CD4-positive, alpha-beta memory T cell (primary cell): ENCODE measurements around the gene SRBD1. TPM values are rescaled to one million over a fixed set of nuclear protein-coding genes. Genes with fewer than 3 reads are reported as not detected.

Experiments used
- CTCF ChIA-PET: fragments of 350-600 bp; sonication (Branson Sonifier 250); formaldehyde crosslinking; loops from one replicate; lab custom pipeline; 2021; ENCODE audit warnings: inconsistent platforms; ENCODE audit not compliant: partially characterized antibody; lab: Charles Lee
- POLR2A ChIA-PET: fragments of 350-600 bp; sonication (Branson Sonifier 250); formaldehyde crosslinking; loops from one replicate; lab custom pipeline; 2021; ENCODE audit not compliant: partially characterized antibody; lab: Charles Lee
- DNase-seq, 5 donors: peaks; one replicate each; pipeline versions ENCODE4 v3.0.0 to v3.0.0-alpha.2; 2020 to 2022; ENCODE audit warnings: mixed read lengths in 1 of 5
- H3K27ac ChIP-seq: one replicate; pipeline ENCODE4 v1.7.0; 2013; ENCODE audit warnings: low read depth, low read length
- H3K27me3 ChIP-seq: 2 replicates; pipeline ENCODE4 v1.7.0; 2013; ENCODE audit warnings: mild to moderate bottlenecking, low read length, moderate library complexity; ENCODE audit not compliant: insufficient read depth
- H3K36me3 ChIP-seq: 2 replicates; pipeline ENCODE4 v1.7.0; 2013; ENCODE audit warnings: mild to moderate bottlenecking, low read length, moderate library complexity; ENCODE audit not compliant: insufficient read depth
- H3K4me1 ChIP-seq: 2 replicates; pipeline ENCODE4 v1.7.0; 2013; ENCODE audit warnings: mild to moderate bottlenecking, low read length, moderate library complexity; ENCODE audit not compliant: insufficient read depth
- H3K4me3 ChIP-seq, 2 donors: one replicate each; pipeline ENCODE4 v1.7.0; 2013; ENCODE audit warnings: low read length in 2 of 2, mild to moderate bottlenecking in 1 of 2
- H3K9me3 ChIP-seq, 2 donors: one replicate each; pipeline ENCODE4 v1.7.0; 2013; ENCODE audit warnings: low read length in 2 of 2, control low read depth in 1 of 2; ENCODE audit not compliant: control insufficient read depth in 1 of 2
- H3K27ac Mint-ChIP-seq, 7 donors: one replicate each; pipeline ENCODE4 v1.8.0; 2020 to 2021; ENCODE audit warnings: mixed read lengths in 7 of 7, mild to moderate bottlenecking in 6 of 7, inconsistent platforms in 3 of 7, moderate library complexity in 3 of 7
- H3K27me3 Mint-ChIP-seq, 2 donors: one replicate each; pipeline ENCODE4 v1.8.0; 2020 to 2021; ENCODE audit warnings: mixed read lengths in 2 of 2
- H3K36me3 Mint-ChIP-seq, 2 donors: one replicate each; pipeline ENCODE4 v1.8.0; 2020 to 2021; ENCODE audit warnings: mixed read lengths in 2 of 2, inconsistent platforms in 1 of 2, mild to moderate bottlenecking in 1 of 2
- H3K4me1 Mint-ChIP-seq, 4 donors: one replicate each; pipeline ENCODE4 v1.8.0; 2020 to 2021; ENCODE audit warnings: mixed read lengths in 4 of 4, mild to moderate bottlenecking in 1 of 4
- H3K4me3 Mint-ChIP-seq, 8 donors: one replicate each; pipeline ENCODE4 v1.8.0; 2020 to 2021; ENCODE audit warnings: mixed read lengths in 8 of 8, mild to moderate bottlenecking in 7 of 8, moderate library complexity in 6 of 8, inconsistent platforms in 3 of 8
- H3K9me3 Mint-ChIP-seq, 8 donors: one replicate each; pipeline ENCODE4 v1.8.0; 2020 to 2021; ENCODE audit warnings: mixed read lengths in 8 of 8, mild to moderate bottlenecking in 5 of 8, inconsistent platforms in 3 of 8, moderate library complexity in 1 of 8
- intact Hi-C: fragments of 100-400 bp; cut with micrococcal nuclease; formaldehyde crosslinking; loops from one replicate; pipeline ENCODE4 v1.15.1; 2023
- polyA plus RNA-seq, 2 donors: library from polyadenylated mRNA; unstranded; fragments of 300-500 nt; fragmentation: Illumina TruSeq; gene quantifications; one replicate each; pipeline ENCODE4 v1.2.3, GENCODE V29; 2021
- total RNA-seq, 2 experiments: library from RNA; stranded (reverse); gene quantifications; one replicate each; pipeline ENCODE4 v1.2.3, GENCODE V29; 2021

SRBD1 gene
- total and polyA plus RNA-seq, 4 experiments from 2014 or later, result 10.0 to 23.7 (median 17.3) TPM

DNA sequence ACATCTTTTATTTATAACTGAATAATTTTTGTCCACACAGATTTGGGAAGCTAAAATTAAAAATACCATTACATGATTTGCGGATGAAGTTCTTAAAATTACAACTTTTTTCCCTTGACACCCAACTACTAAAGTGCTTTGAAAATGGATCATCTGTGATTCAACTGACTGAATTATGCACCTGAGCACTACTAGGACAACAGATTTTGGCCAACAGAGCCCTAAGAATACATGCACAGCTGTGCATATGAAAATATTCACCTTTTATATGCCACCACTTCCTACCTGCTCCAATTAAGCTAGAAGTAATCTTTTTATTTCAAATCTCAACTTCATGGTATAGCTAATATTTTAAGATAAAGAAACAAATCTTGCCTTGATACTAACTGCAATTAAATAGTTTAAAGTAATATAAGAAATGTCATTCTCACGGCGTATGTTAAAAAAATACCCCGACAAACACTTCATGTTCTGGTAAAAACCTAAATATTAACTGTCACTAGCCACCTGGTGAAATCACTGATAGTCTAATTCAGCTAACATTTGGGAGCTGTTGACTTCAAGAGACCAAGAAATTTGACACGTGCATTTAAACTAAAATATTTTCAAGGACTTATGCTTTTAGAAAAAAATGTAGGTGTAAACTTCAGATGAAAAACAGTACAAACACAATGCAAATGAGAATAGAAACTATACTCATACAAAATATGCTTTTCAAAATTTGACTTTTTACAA is 153.7 kb downstream of the SRBD1 start:
- H3K27me3 ChIP-seq, result no peaks in the 10 kb centered on the region
- Mint-ChIP-seq H3K36me3 (peaks cover 13 to 26% of the 10 kb centered on the region in 2 donors), H3K27ac (no peak overlapping the region), H3K4me1 (no peaks in the 10 kb centered on the region), H3K4me3 (no peak overlapping the region), H3K9me3 (no peaks in the 10 kb centered on the region), H3K27me3 (no peaks in the 10 kb centered on the region)
- intact Hi-C loops, result no loop called here
- no peaks in the 10 kb centered on the region for H3K4me1 ChIP-seq
- no peak for DNase-seq
- H3K36me3 ChIP-seq, result no peaks in the 10 kb centered on the region
- no peak overlapping the region for H3K4me3 ChIP-seq
- no peak overlapping the region for H3K27ac ChIP-seq
- POLR2A ChIA-PET, result no interaction called here
- CTCF ChIA-PET, result no interaction called here
- no peaks in the 10 kb centered on the region for H3K9me3 ChIP-seq

DNA sequence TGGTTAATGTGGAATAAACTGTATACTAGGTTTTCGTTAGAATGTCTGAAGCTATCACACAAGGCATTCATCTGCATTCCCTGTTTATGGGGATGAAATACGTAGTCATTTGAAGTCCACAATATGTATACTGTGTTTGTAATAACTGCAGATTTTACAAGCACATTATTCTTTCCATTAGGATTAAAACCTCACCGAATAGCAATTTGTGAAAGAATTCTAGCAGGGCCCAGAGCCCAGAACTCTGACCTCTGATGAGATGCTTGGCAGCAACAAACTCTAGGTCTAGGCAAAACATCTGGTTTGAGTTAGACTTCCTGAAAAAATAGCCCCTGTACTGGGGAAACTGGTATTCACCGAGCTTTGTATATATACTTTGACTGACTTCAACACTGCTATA is 158.2 kb downstream of the SRBD1 start:
- Mint-ChIP-seq H3K27me3 (no peaks in the 10 kb centered on the region), H3K4me3 (no peak overlapping the region), H3K27ac (no peak overlapping the region), H3K36me3 (peaks cover 2 to 7% of the 10 kb centered on the region in 2 donors), H3K9me3 (no peaks in the 10 kb centered on the region), H3K4me1 (no peaks in the 10 kb centered on the region)
- Histone ChIP-seq H3K4me1 (no peaks in the 10 kb centered on the region), H3K27me3 (no peaks in the 10 kb centered on the region), H3K9me3 (no peaks in the 10 kb centered on the region), H3K36me3 (no peaks in the 10 kb centered on the region), H3K27ac (no peak overlapping the region), H3K4me3 (no peak overlapping the region)
- DNase-seq, result no peak
- POLR2A ChIA-PET, result no interaction called here
- intact Hi-C loops, result no loop called here
- CTCF ChIA-PET, result no interaction called here

DNA sequence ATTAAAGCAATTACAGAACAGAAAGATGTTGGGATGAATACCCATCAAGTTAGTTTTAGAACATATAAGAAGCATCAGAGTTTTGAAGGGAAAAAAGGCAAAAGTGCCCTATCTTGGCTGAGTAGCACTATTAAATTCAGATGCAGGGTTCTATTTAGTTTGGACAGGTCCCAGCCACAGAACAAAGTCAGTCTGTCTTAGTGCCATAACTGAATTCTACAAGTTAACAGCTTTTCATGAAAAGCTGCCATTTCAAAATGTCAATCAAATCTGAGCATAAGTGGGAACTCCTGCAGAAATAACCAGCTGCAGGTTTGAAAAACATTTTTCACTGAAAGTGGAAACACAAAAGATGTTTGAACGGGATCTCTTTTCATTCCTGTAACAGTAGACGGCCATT is 160.4 kb downstream of the SRBD1 start:
- Mint-ChIP-seq H3K27ac (no peak overlapping the region), H3K9me3 (no peaks in the 10 kb centered on the region), H3K27me3 (no peaks in the 10 kb centered on the region), H3K4me1 (no peaks in the 10 kb centered on the region), H3K36me3 (peaks cover 0 to 10% of the 10 kb centered on the region in 2 donors), H3K4me3 (no peak overlapping the region)
- H3K27ac ChIP-seq, result no peak overlapping the region
- intact Hi-C loops, result no loop called here
- H3K4me3 ChIP-seq, result no peak overlapping the region
- H3K4me1 ChIP-seq, result no peaks in the 10 kb centered on the region
- ChIA-PET POLR2A (no interaction called here), CTCF (no interaction called here)
- no peak for DNase-seq
- no peaks in the 10 kb centered on the region for H3K36me3 ChIP-seq
- no peaks in the 10 kb centered on the region for H3K27me3 ChIP-seq
- H3K9me3 ChIP-seq, result no peaks in the 10 kb centered on the region

DNA sequence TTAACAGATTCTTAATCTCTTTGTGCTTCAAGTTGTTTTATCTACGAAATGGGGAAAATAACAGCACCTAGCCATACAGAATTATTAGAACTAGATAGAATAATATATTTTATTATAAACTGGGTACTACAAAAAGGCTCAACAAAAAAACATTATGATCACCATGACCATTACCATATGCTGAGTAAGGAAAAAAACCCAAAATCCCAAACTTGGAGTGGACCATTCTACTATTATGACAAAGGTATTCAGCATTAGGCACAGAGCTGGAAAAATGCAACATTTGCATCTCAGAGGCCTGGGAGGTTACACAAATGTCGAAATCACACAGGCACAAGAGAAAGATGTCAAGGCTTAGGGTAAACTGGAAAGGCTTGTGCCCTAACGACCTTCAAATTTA is 162.8 kb downstream of the SRBD1 start:
- no peak for DNase-seq
- intact Hi-C loops, result no loop called here
- H3K4me1 ChIP-seq, result no peaks in the 10 kb centered on the region
- H3K27me3 Mint-ChIP-seq, result no peaks in the 10 kb centered on the region
- no peaks in the 10 kb centered on the region for H3K27me3 ChIP-seq
- no peaks in the 10 kb centered on the region for H3K36me3 ChIP-seq
- H3K9me3 Mint-ChIP-seq, result peaks cover 0 to 3% (median 0%) of the 10 kb centered on the region in 8 donors
- H3K9me3 ChIP-seq, result no peaks in the 10 kb centered on the region
- ChIA-PET POLR2A (no interaction called here), CTCF (no interaction called here)
- no peak overlapping the region for H3K27ac ChIP-seq
- H3K27ac Mint-ChIP-seq, result no peak overlapping the region
- H3K36me3 Mint-ChIP-seq, result peaks cover 0 to 20% of the 10 kb centered on the region in 2 donors
- H3K4me1 Mint-ChIP-seq, result peaks cover 0 to 4% (median 1%) of the 10 kb centered on the region in 4 donors
- H3K4me3 ChIP-seq, result no peak overlapping the region
- no peak overlapping the region for H3K4me3 Mint-ChIP-seq

DNA sequence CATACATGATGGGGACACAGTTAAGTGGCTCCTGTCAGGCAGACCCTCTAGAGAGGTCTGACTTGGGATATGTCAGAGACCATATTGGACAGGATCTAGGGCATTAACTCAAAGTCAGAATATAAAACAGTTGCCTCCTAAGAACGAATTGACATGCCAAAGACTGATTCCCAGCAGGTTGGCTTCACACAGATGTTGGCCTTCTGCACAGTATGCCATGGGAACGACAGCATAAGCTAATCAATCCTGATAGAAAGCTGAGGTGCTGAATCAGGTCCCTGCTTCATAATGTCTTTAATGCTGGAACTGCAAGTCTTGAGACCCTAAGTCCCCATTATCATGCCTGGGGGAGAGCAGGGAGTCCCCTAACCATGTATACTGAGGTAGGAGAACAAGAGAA is 165.1 kb downstream of the SRBD1 start:
- Mint-ChIP-seq H3K4me3 (no peak overlapping the region), H3K27me3 (no peaks in the 10 kb centered on the region), H3K36me3 (peaks cover 2 to 23% of the 10 kb centered on the region in 2 donors), H3K9me3 (peaks cover 0 to 3% (median 0%) of the 10 kb centered on the region in 8 donors), H3K4me1 (peaks cover 0 to 6% (median 4%) of the 10 kb centered on the region in 4 donors), H3K27ac (no peak overlapping the region)
- Histone ChIP-seq H3K4me3 (no peak overlapping the region), H3K9me3 (no peaks in the 10 kb centered on the region), H3K27me3 (no peaks in the 10 kb centered on the region), H3K27ac (no peak overlapping the region), H3K36me3 (no peaks in the 10 kb centered on the region), H3K4me1 (no peaks in the 10 kb centered on the region)
- no peak for DNase-seq
- intact Hi-C loops, result no loop called here
- ChIA-PET POLR2A (no interaction called here), CTCF (no interaction called here)

DNA sequence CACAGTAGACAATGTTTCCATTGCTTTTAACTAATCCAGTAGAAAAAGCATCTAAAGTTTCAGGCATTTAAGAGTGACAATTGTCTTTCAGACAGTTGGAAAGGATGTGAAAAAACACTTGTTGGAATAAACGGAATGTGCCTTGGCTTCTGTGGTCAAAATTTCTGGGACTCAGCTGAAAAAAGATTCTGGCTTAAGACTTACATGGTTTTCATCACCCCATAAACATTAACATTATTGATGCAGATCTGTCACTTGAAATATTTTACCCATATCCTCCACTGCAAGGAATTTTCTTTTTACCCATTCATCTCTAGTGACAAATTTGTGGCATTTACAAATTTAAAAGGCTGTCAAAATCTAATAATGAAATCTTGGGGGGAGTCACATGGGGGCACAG is 166.0 kb downstream of the SRBD1 start:
- Mint-ChIP-seq H3K36me3 (peaks cover 2 to 27% of the 10 kb centered on the region in 2 donors), H3K4me1 (peaks cover 0 to 6% (median 4%) of the 10 kb centered on the region in 4 donors), H3K27ac (no peak overlapping the region), H3K4me3 (no peak overlapping the region), H3K27me3 (no peaks in the 10 kb centered on the region), H3K9me3 (peaks cover 0 to 3% (median 0%) of the 10 kb centered on the region in 8 donors)
- ChIA-PET POLR2A (no interaction called here), CTCF (no interaction called here)
- no peaks in the 10 kb centered on the region for H3K9me3 ChIP-seq
- H3K27me3 ChIP-seq, result no peaks in the 10 kb centered on the region
- no peaks in the 10 kb centered on the region for H3K36me3 ChIP-seq
- intact Hi-C loops, result no loop called here
- H3K4me3 ChIP-seq, result no peak overlapping the region
- no peak overlapping the region for H3K27ac ChIP-seq
- no peaks in the 10 kb centered on the region for H3K4me1 ChIP-seq
- no peak for DNase-seq

DNA sequence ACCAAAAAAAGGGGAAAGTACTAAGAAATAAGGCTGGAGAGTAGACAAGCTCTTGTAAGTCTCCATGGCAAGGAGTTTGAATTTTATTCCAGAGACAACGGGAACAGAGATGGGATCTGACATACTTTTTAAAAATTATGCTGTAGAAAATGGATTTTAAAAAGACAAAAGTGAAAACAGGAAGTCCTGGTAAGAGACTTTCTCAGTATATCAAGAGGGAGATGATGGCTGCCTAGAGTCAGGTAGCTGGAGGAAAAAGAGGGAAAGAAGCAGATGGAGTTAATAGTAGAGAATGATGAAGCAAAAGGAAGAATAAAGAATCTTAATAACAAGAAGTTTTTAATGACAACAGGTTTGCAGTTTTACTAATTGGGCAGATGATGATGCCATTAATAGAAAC is 168.1 kb downstream of the SRBD1 start:
- H3K9me3 Mint-ChIP-seq, result peaks cover 0 to 4% (median 0%) of the 10 kb centered on the region in 8 donors
- Histone ChIP-seq H3K4me1 (no peaks in the 10 kb centered on the region), H3K36me3 (no peaks in the 10 kb centered on the region), H3K27ac (no peak overlapping the region), H3K4me3 (no peak overlapping the region), H3K9me3 (no peaks in the 10 kb centered on the region), H3K27me3 (no peaks in the 10 kb centered on the region)
- intact Hi-C loops, result no loop called here
- no peak overlapping the region for H3K4me3 Mint-ChIP-seq
- no peaks in the 10 kb centered on the region for H3K27me3 Mint-ChIP-seq
- H3K27ac Mint-ChIP-seq, result no peak overlapping the region
- peaks cover 9 to 37% of the 10 kb centered on the region in 2 donors for H3K36me3 Mint-ChIP-seq
- ChIA-PET CTCF (no interaction called here), POLR2A (no interaction called here)
- peaks cover 0 to 6% (median 4%) of the 10 kb centered on the region in 4 donors for H3K4me1 Mint-ChIP-seq
- no peak for DNase-seq
